GM19372 (cell line): ENCODE data around the gene CALHM1.
"Not testable (repeated sequence)": the region's sequence is repeated elsewhere in the genome, so short reads cannot be mapped to it uniquely, and the experiment has no call there.

Experiments used
- ATAC-seq: cut with Tn5 transposase; IDR thresholded peaks from one replicate; pipeline ENCODE4 v1.9.1; 2021; ENCODE audit warnings: mild to moderate bottlenecking, low read depth, moderate library complexity; ENCODE audit not compliant: unreplicated experiment

CALHM1 gene

GRCh38 chr10:103440416-103440815 is 18.3 kb downstream of the CALHM1 start:
- no peak for ATAC-seq

GRCh38 chr10:103439776-103440175 is 18.9 kb downstream of the CALHM1 start:
- no peak for ATAC-seq

- no peak for ATAC-seq
Observed at GRCh38 chr10:103433858-103434257, 24.8 kb downstream of the CALHM1 start.

GRCh38 chr10:103431902-103432301 is 26.8 kb downstream of the CALHM1 start:
- ATAC-seq, result no peak

- ATAC-seq, result no peak
Observed at GRCh38 chr10:103429647-103430046, 29.1 kb downstream of the CALHM1 start.

GRCh38 chr10:103428989-103429643 is 29.6 kb downstream of the CALHM1 start:
- no peak for ATAC-seq

GRCh38 chr10:103427866-103428265 is 30.8 kb downstream of the CALHM1 start:
- ATAC-seq, result no peak

- ATAC-seq, result no peak
Observed at GRCh38 chr10:103423748-103424147, 35.0 kb downstream of the CALHM1 start.

GRCh38 chr10:103419101-103419500 is 39.6 kb downstream of the CALHM1 start:
- ATAC-seq, result no peak

- no peak for ATAC-seq
Observed at GRCh38 chr10:103417601-103418000, 41.1 kb downstream of the CALHM1 start.

GRCh38 chr10:103417148-103417469 is 41.6 kb downstream of the CALHM1 start:
- not testable (repeated sequence) for ATAC-seq

GRCh38 chr10:103416436-103417147 is 42.1 kb downstream of the CALHM1 start:
- no peak for ATAC-seq

GRCh38 chr10:103415581-103415980 is 43.1 kb downstream of the CALHM1 start:
- no peak for ATAC-seq

GRCh38 chr10:103413564-103413963 is 45.1 kb downstream of the CALHM1 start:
- ATAC-seq, result no peak
